Measurements from ENCODE around the gene PLD6. TPM values are rescaled to one million over a fixed set of nuclear protein-coding genes. Genes with fewer than 3 reads are reported as not detected.

The PLD6 gene
- total and polyA plus RNA-seq, 8 donors, result 3.4 to 5.9 (median 4.6) TPM

DNA sequence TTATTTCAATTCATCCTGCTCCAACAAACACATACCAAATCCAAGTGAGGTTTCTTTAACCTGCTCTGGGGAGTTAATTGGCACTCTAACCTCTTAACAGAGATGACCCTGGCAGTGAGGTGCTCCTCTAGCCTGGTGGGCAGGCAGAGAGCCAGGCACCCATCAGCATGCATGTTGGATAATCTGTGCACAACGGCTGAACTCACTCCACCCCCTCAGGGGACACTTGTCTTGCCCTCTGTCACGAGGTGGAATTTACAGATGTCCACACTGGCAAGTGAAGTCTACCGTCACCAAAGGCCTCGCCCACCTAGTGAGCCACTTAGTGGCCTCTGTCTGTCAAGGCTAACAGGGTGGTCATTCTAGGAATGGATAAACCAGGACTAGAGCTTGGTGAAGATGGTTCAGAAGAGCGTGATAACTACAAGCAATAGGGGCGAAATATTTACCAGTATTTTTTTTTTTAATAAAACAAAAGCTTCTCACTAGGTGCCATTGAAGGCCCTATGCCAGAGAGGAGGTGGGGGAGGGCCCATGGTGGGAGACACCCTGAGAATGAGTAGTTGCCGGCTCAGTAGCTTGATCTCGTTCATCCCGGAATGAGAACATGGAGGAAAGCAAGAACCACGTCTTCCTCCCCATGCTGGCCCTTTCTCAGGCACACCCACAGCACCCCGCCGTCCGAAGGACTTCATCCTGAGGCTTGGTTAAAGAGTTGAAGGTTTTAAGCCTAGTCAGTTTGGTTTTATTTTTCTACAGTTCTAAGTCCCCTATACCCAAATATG lies 25.2 kb downstream of the PLD6 start:
- ATAC-seq (no peak), DNase-seq (no peak)
- intact Hi-C loops (cut with DNase I), result no loop called here
- Histone ChIP-seq H3K36me3 (peaks cover 0 to 89% of the 10 kb centered on the region in 2 donors), H3K4me3 (no peak overlapping the region), H3K4me1 (peaks cover 5 to 30% of the 10 kb centered on the region in 2 donors), H3K9me3 (no peaks in the 10 kb centered on the region), H3K27ac (no peak overlapping the region), H3K27me3 (no peaks in the 10 kb centered on the region)
- TF ChIP-seq, protein P1, sequence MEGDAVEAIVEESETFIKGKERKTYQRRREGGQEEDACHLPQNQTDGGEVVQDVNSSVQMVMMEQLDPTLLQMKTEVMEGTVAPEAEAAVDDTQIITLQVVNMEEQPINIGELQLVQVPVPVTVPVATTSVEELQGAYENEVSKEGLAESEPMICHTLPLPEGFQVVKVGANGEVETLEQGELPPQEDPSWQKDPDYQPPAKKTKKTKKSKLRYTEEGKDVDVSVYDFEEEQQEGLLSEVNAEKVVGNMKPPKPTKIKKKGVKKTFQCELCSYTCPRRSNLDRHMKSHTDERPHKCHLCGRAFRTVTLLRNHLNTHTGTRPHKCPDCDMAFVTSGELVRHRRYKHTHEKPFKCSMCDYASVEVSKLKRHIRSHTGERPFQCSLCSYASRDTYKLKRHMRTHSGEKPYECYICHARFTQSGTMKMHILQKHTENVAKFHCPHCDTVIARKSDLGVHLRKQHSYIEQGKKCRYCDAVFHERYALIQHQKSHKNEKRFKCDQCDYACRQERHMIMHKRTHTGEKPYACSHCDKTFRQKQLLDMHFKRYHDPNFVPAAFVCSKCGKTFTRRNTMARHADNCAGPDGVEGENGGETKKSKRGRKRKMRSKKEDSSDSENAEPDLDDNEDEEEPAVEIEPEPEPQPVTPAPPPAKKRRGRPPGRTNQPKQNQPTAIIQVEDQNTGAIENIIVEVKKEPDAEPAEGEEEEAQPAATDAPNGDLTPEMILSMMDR (IDR thresholded peaks at IDR 0.05), result no peak

DNA sequence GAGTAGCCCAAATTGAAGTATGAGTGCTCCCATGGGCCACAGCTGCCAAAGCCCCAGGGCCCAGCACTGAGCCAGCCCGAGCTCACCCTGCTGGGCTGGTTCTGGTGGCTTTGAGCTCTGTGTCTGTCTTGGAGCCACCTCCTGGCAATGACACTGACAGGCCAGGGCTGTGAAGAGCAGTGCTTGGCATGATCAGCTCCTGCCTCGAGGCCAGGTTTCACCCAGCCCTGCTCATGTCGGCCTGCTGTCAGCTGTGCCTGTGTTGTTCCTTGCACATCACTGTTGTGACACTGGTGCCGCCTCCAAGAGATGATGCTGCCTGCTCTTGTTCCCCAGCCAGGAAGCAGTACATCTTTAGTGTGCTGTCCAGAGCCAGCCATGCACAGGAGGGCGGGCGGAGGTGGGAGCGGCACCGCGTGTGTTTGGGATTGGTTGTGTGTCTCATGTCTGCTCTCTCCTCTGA lies 26.0 kb downstream of the PLD6 start:
- Histone ChIP-seq H3K36me3 (peaks cover 0 to 96% of the 10 kb centered on the region in 2 donors), H3K9me3 (no peaks in the 10 kb centered on the region), H3K27ac (peak overlapping the region in 1 of 2 donors; percentile 13), H3K27me3 (no peaks in the 10 kb centered on the region), H3K4me1 (peaks cover 0 to 29% of the 10 kb centered on the region in 2 donors), H3K4me3 (no peak overlapping the region)
- peak in 1 of 4 donors; percentile 49 for DNase-seq
- ATAC-seq, result no peak
- TF ChIP-seq, protein P1 (IDR thresholded peaks at IDR 0.05), result no peak
- intact Hi-C loops (cut with DNase I), result no loop called here

DNA sequence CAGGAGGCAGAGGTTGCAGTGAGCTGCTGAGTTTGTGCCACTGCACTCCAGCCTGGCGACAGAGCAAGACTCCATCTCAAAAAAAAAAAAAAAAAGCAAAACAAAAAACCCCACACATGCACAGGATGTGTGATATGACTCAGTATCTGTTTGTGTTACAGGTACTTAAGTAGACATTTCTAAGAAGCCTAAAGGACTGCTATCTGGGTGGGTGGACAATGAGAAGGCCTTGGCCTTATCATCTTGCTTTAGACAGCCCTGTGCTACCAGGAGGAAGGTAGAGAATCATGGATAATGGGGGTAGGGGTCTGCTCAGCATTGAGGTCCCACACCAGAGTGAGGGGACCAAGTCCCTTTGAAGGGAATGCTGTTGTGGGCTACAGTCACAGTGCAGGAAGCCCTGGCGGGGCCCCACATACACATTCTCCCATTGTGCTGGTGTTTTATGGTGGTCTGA lies 26.7 kb downstream of the PLD6 start:
- DNase-seq, result no peak
- peak overlapping the region in 1 of 2 donors; percentile 13 for H3K27ac ChIP-seq
- ATAC-seq, result no peak
- H3K4me3 ChIP-seq, result no peak overlapping the region
- no peaks in the 10 kb centered on the region for H3K9me3 ChIP-seq
- H3K27me3 ChIP-seq, result no peaks in the 10 kb centered on the region
- H3K4me1 ChIP-seq, result peaks cover 0 to 21% of the 10 kb centered on the region in 2 donors
- TF ChIP-seq, protein P1 (IDR thresholded peaks at IDR 0.05), result no peak
- intact Hi-C loops (cut with DNase I), result no loop called here
- H3K36me3 ChIP-seq, result peaks cover 0 to 100% of the 10 kb centered on the region in 2 donors

DNA sequence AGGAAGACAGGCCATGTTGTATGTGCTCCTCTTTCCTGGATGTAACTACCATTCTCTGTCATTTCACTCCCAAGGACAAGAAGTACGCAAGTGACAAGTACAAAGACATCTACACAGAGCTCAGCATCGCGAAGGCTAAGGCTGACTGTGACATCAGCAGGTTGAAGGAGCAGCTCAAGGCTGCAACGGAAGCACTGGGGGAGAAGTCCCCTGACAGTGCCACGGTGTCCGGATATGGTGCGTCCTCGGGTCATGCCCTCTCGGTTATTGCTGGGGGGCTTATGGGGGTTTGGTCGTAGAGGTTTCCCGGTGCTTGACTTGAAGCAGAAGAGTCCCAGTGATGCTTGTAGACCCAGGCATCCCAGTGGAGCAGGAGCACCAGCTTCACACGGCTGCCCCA lies 29.0 kb downstream of the PLD6 start:
- H3K27me3 ChIP-seq, result no peaks in the 10 kb centered on the region
- DNase-seq, result no peak
- H3K9me3 ChIP-seq, result no peaks in the 10 kb centered on the region
- H3K36me3 ChIP-seq, result peaks cover 0 to 100% of the 10 kb centered on the region in 2 donors
- TF ChIP-seq, protein P1 (IDR thresholded peaks at IDR 0.05), result no peak
- ATAC-seq, result no peak
- H3K4me1 ChIP-seq, result peaks cover 0 to 20% of the 10 kb centered on the region in 2 donors
- H3K27ac ChIP-seq, result no peak overlapping the region
- intact Hi-C loops (cut with DNase I), result no loop called here
- no peak overlapping the region for H3K4me3 ChIP-seq

DNA sequence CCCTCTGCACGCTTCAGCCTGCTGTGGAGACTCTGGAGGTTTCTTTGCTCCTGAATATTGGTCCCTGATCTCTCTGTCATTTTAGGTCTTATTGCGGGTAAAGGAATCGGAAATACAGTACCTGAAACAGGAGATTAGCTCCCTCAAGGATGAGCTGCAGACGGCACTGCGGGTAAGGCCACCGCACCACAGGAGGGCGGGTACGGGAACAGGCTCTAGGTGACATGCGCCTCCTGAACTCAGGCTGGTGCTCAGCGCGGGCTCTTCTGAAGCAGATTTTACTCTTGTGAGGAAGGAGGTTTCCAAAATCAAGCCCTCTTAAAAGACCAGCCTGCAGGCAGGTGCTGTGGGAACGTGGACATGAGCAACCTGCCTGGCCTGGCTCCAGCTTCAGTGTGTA lies 29.8 kb downstream of the PLD6 start:
- Histone ChIP-seq H3K27me3 (no peaks in the 10 kb centered on the region), H3K36me3 (peaks cover 0 to 100% of the 10 kb centered on the region in 2 donors), H3K4me1 (peaks cover 0 to 25% of the 10 kb centered on the region in 2 donors), H3K4me3 (no peak overlapping the region), H3K9me3 (no peaks in the 10 kb centered on the region), H3K27ac (peak overlapping the region in 1 of 2 donors; percentile 50)
- DNase-seq, result peak in 1 of 4 donors; percentile 43
- intact Hi-C loops (cut with DNase I), result no loop called here
- TF ChIP-seq, protein P1 (IDR thresholded peaks at IDR 0.05), result no peak
- ATAC-seq, result no peak
